A549 (cell line): ENCODE data around the gene PRPSAP2. TPM values are rescaled to one million over a fixed set of nuclear protein-coding genes. Genes with fewer than 3 reads are reported as not detected.

Source experiments
- ATAC-seq, 2 experiments: fragments of 200-7000 bp in 1 of 2; fragments of >200 bp in 1 of 2; cut with Nextera tagmentation in 1 of 2; cut with Tn5 transposase in 1 of 2; 3 replicates each; pipeline versions ENCODE4 v1.8.0 to v1.9.1; 2018 to 2020; ENCODE audit warnings: mild to moderate bottlenecking in 1 of 2, moderate library complexity in 1 of 2
- CTCF ChIA-PET: fragments of 300-600 bp; sonication (Branson Sonifier 250); formaldehyde crosslinking; extraction: SDS; loops from one replicate; lab custom pipeline; 2021; ENCODE audit warnings: antibody characterized with exemption, inconsistent platforms; lab: Yijun Ruan, JAX
- POLR2A ChIA-PET: fragments of 350-600 bp; formaldehyde crosslinking; extraction: SDS; loops from one replicate; lab custom pipeline; 2021; ENCODE audit warnings: antibody characterized with exemption, inconsistent platforms; lab: Yijun Ruan, JAX
- DNase-seq, 2 experiments: peaks; one replicate each; pipeline versions ENCODE4 v3.0.0 to v3.0.0-alpha.2; 2011 to 2016; ENCODE audit warnings: low read depth in 1 of 2, low spot score in 1 of 2
- FAIRE-seq: peaks from 2 replicates; lab custom pipeline; 2011; peaks lifted over from hg19 to GRCh38; lab: Jason Lieb, UNC
- H3K27ac ChIP-seq, 2 experiments: fragments of >200 bp; sonication (Bioruptor Twin); formaldehyde crosslinking; 3 replicates each; pipeline ENCODE4 v1.5.1; 2016 to 2017
- H3K4me1 ChIP-seq: fragments of >200 bp; sonication (Bioruptor Twin); formaldehyde crosslinking; 3 replicates; pipeline ENCODE4 v1.6.1; 2016
- H3K4me2 ChIP-seq: fragments of >200 bp; sonication (Bioruptor Twin); formaldehyde crosslinking; 3 replicates; pipeline ENCODE4 v1.6.1; 2016
- H3K4me3 ChIP-seq: fragments of >200 bp; sonication (Bioruptor Twin); formaldehyde crosslinking; 3 replicates; pipeline ENCODE4 v1.5.1; 2016
- H3K9me3 ChIP-seq: fragments of >200 bp; sonication (Bioruptor Twin); formaldehyde crosslinking; 3 replicates; pipeline ENCODE4 v1.6.1; 2016
- CBX2 ChIP-seq: fragments of 200-600 bp; sonication (generic); IDR thresholded peaks from 2 replicates; pipeline ENCODE4 v1.6.1; 2016; ENCODE audit warnings: low read depth, mild to moderate bottlenecking, borderline replicate concordance
- CHD2 ChIP-seq: fragments of 150-350 bp; IDR thresholded peaks from 2 replicates; pipeline ENCODE4 v1.6.1; 2014; ENCODE audit warnings: low read length; ENCODE audit not compliant: partially characterized antibody
- FOSL2 ChIP-seq, 2 experiments: fragments of 450-650 bp in 1 of 2; fragments of >200 bp in 1 of 2; sonication (Bioruptor Twin) in 1 of 2; formaldehyde crosslinking; IDR thresholded peaks; 2 replicates each; pipeline versions ENCODE4 v1.5.0 to v1.6.1; 2016 to 2020; ENCODE audit warnings: mild to moderate bottlenecking in 1 of 2, moderate library complexity in 1 of 2
- GATA3 ChIP-seq: IDR thresholded peaks from 2 replicates; pipeline ENCODE4 v1.6.1; 2012; ENCODE audit warnings: borderline replicate concordance
- HEYL ChIP-seq: fragments of 250-450 bp; sonication (Bioruptor Pico); IDR thresholded peaks from 2 replicates; pipeline ENCODE4 v1.8.0; 2021; ENCODE audit warnings: mild to moderate bottlenecking, moderate library complexity
- HOXB5 ChIP-seq: fragments of 250-450 bp; sonication (Bioruptor Pico); IDR thresholded peaks from 2 replicates; pipeline ENCODE4 v1.5.0; 2020; ENCODE audit warnings: mild to moderate bottlenecking, moderate library complexity
- JUNB ChIP-seq: fragments of >200 bp; sonication (Bioruptor Twin); formaldehyde crosslinking; IDR thresholded peaks from 2 replicates; pipeline ENCODE4 v1.6.1; 2016
- KDM5A ChIP-seq: fragments of 200-600 bp; sonication (generic); IDR thresholded peaks from 2 replicates; pipeline ENCODE4 v1.6.1; 2016; ENCODE audit warnings: antibody characterized with exemption, mild to moderate bottlenecking
- NR3C1 ChIP-seq: fragments of >200 bp; sonication (Bioruptor Twin); formaldehyde crosslinking; IDR thresholded peaks from 3 replicates; pipeline ENCODE4 v1.6.1; 2017
- POLR2A ChIP-seq: IDR thresholded peaks from 2 replicates; pipeline ENCODE4 v1.6.1; 2012; ENCODE audit warnings: mild to moderate bottlenecking, low read length
- RAD21 ChIP-seq, 2 experiments: fragments of >200 bp in 1 of 2; sonication (Bioruptor Twin) in 1 of 2; formaldehyde crosslinking in 1 of 2; IDR thresholded peaks in 1 of 2; conservative IDR thresholded peaks in 1 of 2; 2 replicates in 1 of 2; 3 replicates in 1 of 2; pipeline ENCODE4 v1.6.1; 2012 to 2018; ENCODE audit warnings: inconsistent platforms in 1 of 2
- RARB ChIP-seq: fragments of 250-450 bp; sonication (Bioruptor Pico); IDR thresholded peaks from 2 replicates; pipeline ENCODE4 v1.8.0; 2021; ENCODE audit warnings: mild to moderate bottlenecking, moderate library complexity
- RNF2 ChIP-seq: fragments of 200-600 bp; sonication (generic); IDR thresholded peaks from 2 replicates; pipeline ENCODE4 v1.6.1; 2016; ENCODE audit warnings: low read depth, mild to moderate bottlenecking, antibody characterized with exemption, moderate library complexity, borderline replicate concordance
- SMC3 ChIP-seq: fragments of >200 bp; sonication (Bioruptor Twin); formaldehyde crosslinking; IDR thresholded peaks from 3 replicates; pipeline ENCODE4 v1.6.1; 2018; ENCODE audit warnings: inconsistent platforms
- ZSCAN20 ChIP-seq: fragments of 250-450 bp; sonication (Bioruptor Pico); IDR thresholded peaks from 2 replicates; pipeline ENCODE4 v1.8.0; 2022; ENCODE audit warnings: mild to moderate bottlenecking, moderate library complexity
- WGBS: methylation state at CpG from one replicate; pipeline ENCODE4 v1.1.6; 2017; ENCODE audit errors: missing lambda C conversion rate; 5-methylcytosine and 5-hydroxymethylcytosine counted together
- polyA plus RNA-seq, 4 experiments: library from polyadenylated mRNA; depleted of rRNA in 3 of 4; stranded (reverse); fragments of >200 nt; fragmentation: RNase III in 1 of 4; extraction: RNeasy Plus Mini Kit Qiagen cat#74134 plus additional on column Dnase treatment in 1 of 4; gene quantifications; 2 replicates in 3 of 4; 3 replicates in 1 of 4; pipeline ENCODE4 v1.2.3, GENCODE V29; 2011 to 2017
- TF ChIP-seq, protein P1 (sequence below): fragments of 250-450 bp; sonication (Bioruptor Pico); IDR thresholded peaks from 2 replicates; pipeline ENCODE4 v1.5.0; 2020; ENCODE audit warnings: low read depth, mild to moderate bottlenecking, moderate library complexity
- TF ChIP-seq, protein P2 (sequence below): fragments of 200-600 bp; sonication (generic); IDR thresholded peaks from 2 replicates; pipeline ENCODE4 v1.6.1; 2016; ENCODE audit warnings: antibody characterized with exemption, mild to moderate bottlenecking, moderate library complexity
- TF ChIP-seq, protein P3 (sequence below): fragments of 250-450 bp; sonication (Bioruptor Pico); IDR thresholded peaks from 2 replicates; pipeline ENCODE4 v1.5.0; 2021; ENCODE audit warnings: mild to moderate bottlenecking, moderate library complexity, borderline replicate concordance
- TF ChIP-seq, protein P4 (sequence below): fragments of >200 bp; sonication (Bioruptor Twin); formaldehyde crosslinking; IDR thresholded peaks from 2 replicates; pipeline ENCODE4 v1.6.1; 2016

PRPSAP2 gene
- polyA plus RNA-seq, 2 of the 4 experiments (the other 2 are of a cell fraction) = 53.3 to 82.1 TPM

DNA sequence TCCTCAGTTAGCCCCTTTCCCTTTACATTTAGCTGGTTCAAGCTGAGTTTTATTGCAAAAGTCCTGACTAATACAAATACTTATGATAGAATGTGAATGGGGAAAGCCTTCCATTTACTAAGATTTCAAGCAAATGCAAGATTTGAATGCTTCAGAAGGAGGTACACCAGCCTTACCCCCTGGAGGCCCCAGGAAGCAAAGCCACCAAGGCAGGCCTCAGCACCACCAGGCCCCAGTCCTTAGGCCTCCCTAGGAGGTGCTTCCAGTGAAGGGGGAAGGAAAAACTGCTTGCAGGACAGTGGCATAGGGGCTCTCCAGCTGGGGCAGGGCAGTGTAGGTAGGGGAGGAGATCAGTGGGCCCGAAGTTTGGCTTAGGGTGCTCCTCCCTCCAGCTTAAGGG, 7.3 kb upstream of the PRPSAP2 start:
- no peak for DNase-seq
- Histone ChIP-seq H3K27ac (peak overlapping the region in 1 of 2 experiments; percentile 64; a peak in 3 of 6 replicates), H3K4me1 (peaks cover 22% of the 10 kb centered on the region)
- WGBS = 64% methylated on average over 1 of the region's 1 CpG
- CTCF ChIA-PET = interaction anchor here (1.1 to 3.8 kb wide), 3 partner anchors 34 to 225 kb away, joined by 3 to 9 read pairs (median 3); no protein-coding TSS in a partner anchor
- POLR2A ChIA-PET = no interaction called here
- no peak for FAIRE-seq
- no peak for TF ChIP-seq SMC3
- TF ChIP-seq RARB = no peak
- no peak for TF ChIP-seq POLR2A
- no peak for TF ChIP-seq HEYL (CRISPR knock-in tag)
- TF ChIP-seq CHD2 = no peak
- TF ChIP-seq, protein P1, sequence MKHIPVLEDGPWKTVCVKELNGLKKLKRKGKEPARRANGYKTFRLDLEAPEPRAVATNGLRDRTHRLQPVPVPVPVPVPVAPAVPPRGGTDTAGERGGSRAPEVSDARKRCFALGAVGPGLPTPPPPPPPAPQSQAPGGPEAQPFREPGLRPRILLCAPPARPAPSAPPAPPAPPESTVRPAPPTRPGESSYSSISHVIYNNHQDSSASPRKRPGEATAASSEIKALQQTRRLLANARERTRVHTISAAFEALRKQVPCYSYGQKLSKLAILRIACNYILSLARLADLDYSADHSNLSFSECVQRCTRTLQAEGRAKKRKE = no peak
- TF ChIP-seq, protein P2, sequence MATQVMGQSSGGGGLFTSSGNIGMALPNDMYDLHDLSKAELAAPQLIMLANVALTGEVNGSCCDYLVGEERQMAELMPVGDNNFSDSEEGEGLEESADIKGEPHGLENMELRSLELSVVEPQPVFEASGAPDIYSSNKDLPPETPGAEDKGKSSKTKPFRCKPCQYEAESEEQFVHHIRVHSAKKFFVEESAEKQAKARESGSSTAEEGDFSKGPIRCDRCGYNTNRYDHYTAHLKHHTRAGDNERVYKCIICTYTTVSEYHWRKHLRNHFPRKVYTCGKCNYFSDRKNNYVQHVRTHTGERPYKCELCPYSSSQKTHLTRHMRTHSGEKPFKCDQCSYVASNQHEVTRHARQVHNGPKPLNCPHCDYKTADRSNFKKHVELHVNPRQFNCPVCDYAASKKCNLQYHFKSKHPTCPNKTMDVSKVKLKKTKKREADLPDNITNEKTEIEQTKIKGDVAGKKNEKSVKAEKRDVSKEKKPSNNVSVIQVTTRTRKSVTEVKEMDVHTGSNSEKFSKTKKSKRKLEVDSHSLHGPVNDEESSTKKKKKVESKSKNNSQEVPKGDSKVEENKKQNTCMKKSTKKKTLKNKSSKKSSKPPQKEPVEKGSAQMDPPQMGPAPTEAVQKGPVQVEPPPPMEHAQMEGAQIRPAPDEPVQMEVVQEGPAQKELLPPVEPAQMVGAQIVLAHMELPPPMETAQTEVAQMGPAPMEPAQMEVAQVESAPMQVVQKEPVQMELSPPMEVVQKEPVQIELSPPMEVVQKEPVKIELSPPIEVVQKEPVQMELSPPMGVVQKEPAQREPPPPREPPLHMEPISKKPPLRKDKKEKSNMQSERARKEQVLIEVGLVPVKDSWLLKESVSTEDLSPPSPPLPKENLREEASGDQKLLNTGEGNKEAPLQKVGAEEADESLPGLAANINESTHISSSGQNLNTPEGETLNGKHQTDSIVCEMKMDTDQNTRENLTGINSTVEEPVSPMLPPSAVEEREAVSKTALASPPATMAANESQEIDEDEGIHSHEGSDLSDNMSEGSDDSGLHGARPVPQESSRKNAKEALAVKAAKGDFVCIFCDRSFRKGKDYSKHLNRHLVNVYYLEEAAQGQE = no peak
- no peak for TF ChIP-seq ZSCAN20 (CRISPR knock-in tag)
- TF ChIP-seq, protein P3, sequence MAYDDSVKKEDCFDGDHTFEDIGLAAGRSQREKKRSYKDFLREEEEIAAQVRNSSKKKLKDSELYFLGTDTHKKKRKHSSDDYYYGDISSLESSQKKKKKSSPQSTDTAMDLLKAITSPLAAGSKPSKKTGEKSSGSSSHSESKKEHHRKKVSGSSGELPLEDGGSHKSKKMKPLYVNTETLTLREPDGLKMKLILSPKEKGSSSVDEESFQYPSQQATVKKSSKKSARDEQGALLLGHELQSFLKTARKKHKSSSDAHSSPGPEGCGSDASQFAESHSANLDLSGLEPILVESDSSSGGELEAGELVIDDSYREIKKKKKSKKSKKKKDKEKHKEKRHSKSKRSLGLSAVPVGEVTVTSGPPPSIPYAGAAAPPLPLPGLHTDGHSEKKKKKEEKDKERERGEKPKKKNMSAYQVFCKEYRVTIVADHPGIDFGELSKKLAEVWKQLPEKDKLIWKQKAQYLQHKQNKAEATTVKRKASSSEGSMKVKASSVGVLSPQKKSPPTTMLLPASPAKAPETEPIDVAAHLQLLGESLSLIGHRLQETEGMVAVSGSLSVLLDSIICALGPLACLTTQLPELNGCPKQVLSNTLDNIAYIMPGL = no peak
- TF ChIP-seq, protein P4, sequence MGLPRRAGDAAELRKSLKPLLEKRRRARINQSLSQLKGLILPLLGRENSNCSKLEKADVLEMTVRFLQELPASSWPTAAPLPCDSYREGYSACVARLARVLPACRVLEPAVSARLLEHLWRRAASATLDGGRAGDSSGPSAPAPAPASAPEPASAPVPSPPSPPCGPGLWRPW = no peak
- no peak for TF ChIP-seq CBX2
- TF ChIP-seq FOSL2 (IDR thresholded peaks at IDR 0.05) = no peak
- no peak for TF ChIP-seq FOSL2 (CRISPR knock-in tag; IDR thresholded peaks at IDR 0.05)
- TF ChIP-seq GATA3 = no peak
- TF ChIP-seq, all 56 proteins: peak for 0
- no peak overlapping the region for H3K4me3 ChIP-seq
- H3K4me2 ChIP-seq = no peak overlapping the region
- peak in 1 of 2 experiments; percentile 48; a peak in 3 of 6 replicates for ATAC-seq
- no peaks in the 10 kb centered on the region for H3K9me3 ChIP-seq

DNA sequence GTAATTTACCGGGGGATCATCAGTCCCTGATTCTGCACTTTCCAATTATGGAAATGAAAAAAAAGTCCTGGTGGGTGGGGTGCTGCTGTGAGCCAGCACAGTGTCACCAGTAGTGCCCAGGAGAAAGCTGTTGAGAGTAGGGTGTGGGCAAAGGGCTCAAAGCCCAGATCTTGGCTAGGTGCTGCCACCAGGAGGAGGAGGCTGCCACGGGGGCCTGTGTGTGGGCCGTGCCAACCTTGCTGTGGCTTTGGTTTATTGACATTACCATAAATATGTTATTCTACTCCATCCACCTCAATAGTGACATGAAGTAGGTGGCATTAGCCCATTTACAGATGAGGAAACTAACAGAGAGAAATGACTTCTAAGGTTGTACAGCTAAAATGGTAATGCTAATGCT, 6.7 kb upstream of the PRPSAP2 start:
- 51% methylated on average over 3 of the region's 3 CpGs for WGBS
- TF ChIP-seq JUNB (no peak), KDM5A (no peak), HOXB5 (CRISPR knock-in tag) (no peak), RAD21 (conservative IDR thresholded peaks at IDR 0.05 in 1 of 2, IDR thresholded peaks at IDR 0.05 in 1 of 2) (peak in 1 of 2 experiments; percentile 16; a peak in 1 of 5 replicates), RNF2 (no peak), NR3C1 (no peak)
- peaks cover 22% of the 10 kb centered on the region for H3K4me1 ChIP-seq
- no peaks in the 10 kb centered on the region for H3K9me3 ChIP-seq
- DNase-seq (peak in 1 of 2 experiments; percentile 37), ATAC-seq (peak in 1 of 2 experiments; percentile 8; a peak in 1 of 6 replicates), FAIRE-seq (no peak)
- ChIA-PET CTCF (interaction anchor here (0.6 to 3.8 kb wide), 4 partner anchors 73 to 1449 kb away, joined by 3 to 9 read pairs (median 4); no protein-coding TSS in a partner anchor), POLR2A (no interaction called here)
- H3K27ac ChIP-seq = peak overlapping the region in 1 of 2 experiments; percentile 64; a peak in 3 of 6 replicates
- no peak overlapping the region for H3K4me2 ChIP-seq
- no peak overlapping the region for H3K4me3 ChIP-seq
